Stimulated activated naive B cell treated with anti-CD40 and anti-IgM and Interleukin-4, amounts not matched to agents 10 μg/mL and 1 μg/mL and 100 μg/mL, for 72 hours (primary cell): ENCODE measurements around the gene ZCRB1.
"Not testable (repeated sequence)": the region's sequence is repeated elsewhere in the genome, so short reads cannot be mapped to it uniquely, and the experiment has no call there.

ENCODE experiments used
- ATAC-seq, 2 donors: fragments of 150-1000 bp; cut with Tn5 transposase; replicated peaks; 2 replicates each; pipeline ENCODE4 v1.10.0; 2021; ENCODE audit warnings: moderate library complexity in 1 of 2
- DNase-seq: peaks from one replicate; pipeline ENCODE4 v3.0.0; 2021
- H3K27ac Mint-ChIP-seq: one replicate; pipeline ENCODE4 v1.8.0; 2022; ENCODE audit warnings: mild to moderate bottlenecking, mixed read lengths
- H3K27me3 Mint-ChIP-seq, 2 donors: one replicate each; pipeline ENCODE4 v1.8.0; 2022; ENCODE audit warnings: mixed read lengths in 2 of 2
- H3K36me3 Mint-ChIP-seq, 2 donors: one replicate each; pipeline ENCODE4 v1.8.0; 2022; ENCODE audit warnings: mixed read lengths in 2 of 2, mild to moderate bottlenecking in 1 of 2
- H3K4me1 Mint-ChIP-seq, 2 donors: one replicate each; pipeline ENCODE4 v1.8.0; 2022; ENCODE audit warnings: mixed read lengths in 2 of 2, mild to moderate bottlenecking in 1 of 2
- H3K4me3 Mint-ChIP-seq, 2 donors: one replicate each; pipeline ENCODE4 v1.8.0; 2022; ENCODE audit warnings: mild to moderate bottlenecking in 2 of 2, mixed read lengths in 2 of 2, moderate library complexity in 1 of 2
- H3K9me3 Mint-ChIP-seq, 2 donors: one replicate each; pipeline ENCODE4 v1.8.0; 2022; ENCODE audit warnings: mixed read lengths in 2 of 2, mild to moderate bottlenecking in 1 of 2

Gene ZCRB1

DNA sequence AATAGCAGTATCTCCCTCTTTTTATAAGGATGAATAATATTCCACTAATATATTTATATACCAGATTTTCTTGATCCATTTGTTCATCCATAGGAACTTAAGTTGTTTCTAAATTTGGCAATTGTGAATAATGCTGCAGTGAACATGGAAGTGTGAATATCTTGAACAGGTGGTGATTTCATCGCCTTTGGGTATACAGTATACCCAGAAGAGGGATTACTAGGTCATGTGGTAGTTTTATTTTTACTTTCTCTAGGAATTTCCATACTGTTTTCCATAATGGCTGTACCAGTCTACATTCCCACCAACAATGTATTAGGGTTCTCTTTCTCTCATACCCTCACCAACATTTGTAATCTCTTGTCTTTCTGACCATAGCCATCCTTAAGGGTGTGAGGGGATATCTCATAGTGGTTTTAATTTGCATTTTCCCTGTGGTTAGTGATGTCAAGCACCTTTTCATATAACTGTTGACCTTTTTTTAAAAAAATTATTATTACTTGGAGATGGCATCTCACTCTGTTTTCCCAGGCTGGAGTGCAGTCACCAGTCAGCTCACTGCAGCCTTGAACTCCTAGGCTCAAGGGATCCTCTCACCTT lies 20.6 kb upstream of the ZCRB1 start:
- H3K27me3 Mint-ChIP-seq, result no peaks in the 10 kb centered on the region
- H3K9me3 Mint-ChIP-seq, result no peaks in the 10 kb centered on the region
- no peak overlapping the region for H3K4me3 Mint-ChIP-seq
- no peak overlapping the region for H3K27ac Mint-ChIP-seq
- H3K4me1 Mint-ChIP-seq, result peaks cover 6 to 20% of the 10 kb centered on the region in 2 donors
- ATAC-seq, result no peak
- DNase-seq, result no peak
- H3K36me3 Mint-ChIP-seq, result peaks cover 7 to 24% of the 10 kb centered on the region in 2 donors

DNA sequence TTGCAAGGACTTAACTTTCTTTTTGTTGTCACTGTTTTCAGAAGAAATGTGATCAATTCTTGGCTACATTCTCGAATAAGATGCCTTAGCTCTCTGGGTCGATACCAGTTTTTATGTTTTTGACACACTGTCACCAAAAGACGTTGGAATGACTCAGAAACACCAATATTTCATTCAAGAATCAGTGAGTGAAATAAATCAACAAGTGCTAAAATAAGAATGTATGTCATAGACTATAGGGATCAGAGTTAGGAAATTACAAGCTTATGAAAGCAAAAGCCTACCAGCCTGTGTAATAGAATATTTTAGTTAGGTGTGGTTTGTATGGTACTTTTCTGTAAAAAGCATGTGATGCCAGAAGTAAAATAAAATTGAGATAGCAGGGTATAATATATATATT lies 17.8 kb upstream of the ZCRB1 start:
- Mint-ChIP-seq H3K27me3 (no peaks in the 10 kb centered on the region), H3K9me3 (no peaks in the 10 kb centered on the region), H3K4me3 (no peak overlapping the region), H3K4me1 (peaks cover 9 to 20% of the 10 kb centered on the region in 2 donors), H3K27ac (no peak overlapping the region), H3K36me3 (peaks cover 9 to 19% of the 10 kb centered on the region in 2 donors)
- ATAC-seq (no peak), DNase-seq (no peak)

DNA sequence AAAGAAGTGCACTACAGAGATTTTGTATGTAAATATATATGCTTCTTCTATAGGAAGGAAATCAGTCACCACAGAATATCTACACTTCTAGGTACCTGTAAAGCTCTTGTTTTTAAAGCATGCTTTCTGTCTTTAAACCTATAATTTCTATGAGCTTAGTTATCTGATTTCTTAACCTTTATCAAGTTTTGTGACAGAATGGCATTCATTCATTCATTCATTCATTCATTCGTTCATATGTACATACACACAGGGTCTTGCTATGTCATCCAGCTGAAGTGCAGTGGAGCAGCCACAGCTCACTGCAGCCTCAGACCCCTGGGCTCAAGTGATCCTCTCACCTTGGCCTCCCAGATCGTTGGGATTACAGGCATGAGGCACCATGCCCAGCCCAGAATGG lies 16.1 kb upstream of the ZCRB1 start:
- no peaks in the 10 kb centered on the region for H3K9me3 Mint-ChIP-seq
- no peaks in the 10 kb centered on the region for H3K27me3 Mint-ChIP-seq
- H3K4me3 Mint-ChIP-seq, result no peak overlapping the region
- ATAC-seq (no peak), DNase-seq (no peak)
- H3K27ac Mint-ChIP-seq, result no peak overlapping the region
- peaks cover 11 to 25% of the 10 kb centered on the region in 2 donors for H3K36me3 Mint-ChIP-seq
- peaks cover 13 to 27% of the 10 kb centered on the region in 2 donors for H3K4me1 Mint-ChIP-seq

DNA sequence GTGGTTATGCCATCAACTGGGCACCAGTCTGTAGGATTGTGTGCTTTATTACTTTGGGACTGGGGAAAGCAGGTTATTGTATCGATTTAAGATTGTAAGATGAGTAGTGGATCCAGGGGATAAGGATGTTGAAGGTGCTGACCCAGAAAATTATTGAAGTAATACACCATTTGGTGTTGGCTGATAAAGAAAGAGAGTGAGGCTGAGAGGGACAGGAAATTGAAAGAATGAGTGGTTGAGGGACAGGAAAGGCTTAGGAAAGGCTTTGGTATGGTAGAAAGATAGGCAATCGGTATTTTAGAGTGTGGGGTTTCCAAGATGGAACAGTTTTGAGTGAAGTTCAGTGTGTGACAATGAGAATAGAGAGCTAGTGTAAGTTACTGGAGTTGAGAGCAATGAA lies 12.4 kb upstream of the ZCRB1 start:
- Mint-ChIP-seq H3K27me3 (no peaks in the 10 kb centered on the region), H3K27ac (no peak overlapping the region), H3K4me3 (no peak overlapping the region), H3K9me3 (no peaks in the 10 kb centered on the region), H3K4me1 (peaks cover 17 to 26% of the 10 kb centered on the region in 2 donors), H3K36me3 (peaks cover 12 to 24% of the 10 kb centered on the region in 2 donors)
- no peak for ATAC-seq
- no peak for DNase-seq

DNA sequence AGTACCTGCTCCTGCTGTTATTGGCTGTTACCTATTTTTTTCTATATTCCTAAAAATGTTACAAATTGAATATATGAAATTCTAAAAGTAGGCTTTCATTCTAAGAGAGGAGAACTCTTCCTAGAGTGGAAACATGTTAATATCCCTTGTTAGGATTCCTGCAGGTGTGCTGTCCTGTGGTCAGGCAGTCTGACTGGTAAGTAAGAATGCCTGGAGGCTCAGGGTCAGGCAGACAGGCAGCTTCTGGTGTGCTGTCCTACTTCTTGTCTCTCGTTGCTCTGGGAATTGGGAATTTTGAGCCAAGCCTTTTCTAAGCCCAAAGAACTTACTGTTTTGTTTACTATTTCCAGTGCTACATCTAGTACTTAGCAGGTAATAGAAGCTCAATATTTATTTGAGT lies 10.4 kb upstream of the ZCRB1 start:
- Mint-ChIP-seq H3K9me3 (no peaks in the 10 kb centered on the region), H3K4me3 (no peak overlapping the region), H3K27me3 (no peaks in the 10 kb centered on the region), H3K4me1 (peaks cover 17 to 35% of the 10 kb centered on the region in 2 donors), H3K36me3 (peaks cover 10 to 18% of the 10 kb centered on the region in 2 donors), H3K27ac (no peak overlapping the region)
- ATAC-seq (no peak), DNase-seq (no peak)

DNA sequence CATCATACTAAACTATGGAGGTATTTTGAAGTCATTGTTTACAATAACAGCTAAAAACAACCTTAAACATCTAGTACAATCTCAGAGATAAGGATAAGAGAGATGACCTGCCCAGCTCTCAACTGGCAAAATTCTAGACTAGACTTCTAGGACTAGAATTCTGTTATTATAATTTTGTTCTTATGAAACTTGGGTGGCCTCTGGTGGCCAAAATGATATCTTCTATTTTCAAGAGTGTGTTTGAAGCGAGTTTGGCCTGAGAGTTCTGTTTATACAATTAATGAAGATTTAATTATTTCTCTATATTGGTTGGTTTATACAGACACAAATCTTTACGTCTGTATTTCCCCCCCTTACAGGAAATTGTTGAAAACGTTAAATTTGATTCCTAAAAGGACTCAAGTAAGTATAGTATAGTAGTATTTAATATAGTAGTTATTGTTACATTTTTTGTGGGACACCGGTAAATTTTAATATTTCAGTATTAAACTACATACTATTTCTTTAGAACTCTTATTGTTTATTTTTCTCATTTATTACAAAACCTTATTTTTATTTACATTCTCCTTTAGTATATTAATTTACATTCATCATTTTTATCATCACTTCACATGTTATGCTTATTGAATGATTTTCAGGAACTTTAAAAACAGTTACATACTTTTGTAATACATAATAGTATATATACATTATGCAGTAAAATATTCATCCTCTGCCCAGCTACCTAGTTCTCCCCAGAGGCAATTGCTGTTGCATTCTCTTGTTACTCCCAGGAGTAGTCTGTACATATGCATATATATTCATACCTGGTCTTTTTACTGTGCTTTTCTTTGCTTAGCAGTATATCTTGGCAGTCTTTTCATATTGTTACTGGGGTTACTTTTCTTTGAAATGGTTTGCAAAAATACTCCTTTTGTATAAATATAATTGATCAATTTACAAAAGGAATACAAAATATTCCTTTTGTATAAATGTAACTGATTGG lies 6.7 kb upstream of the ZCRB1 start:
- ATAC-seq (peak; percentile 64 to 67), DNase-seq (no peak)
- Mint-ChIP-seq H3K9me3 (no peaks in the 10 kb centered on the region), H3K27me3 (no peaks in the 10 kb centered on the region), H3K36me3 (peaks cover 3 to 8% of the 10 kb centered on the region in 2 donors), H3K4me3 (no peak overlapping the region), H3K27ac (no peak overlapping the region), H3K4me1 (peaks cover 27 to 54% of the 10 kb centered on the region in 2 donors)

DNA sequence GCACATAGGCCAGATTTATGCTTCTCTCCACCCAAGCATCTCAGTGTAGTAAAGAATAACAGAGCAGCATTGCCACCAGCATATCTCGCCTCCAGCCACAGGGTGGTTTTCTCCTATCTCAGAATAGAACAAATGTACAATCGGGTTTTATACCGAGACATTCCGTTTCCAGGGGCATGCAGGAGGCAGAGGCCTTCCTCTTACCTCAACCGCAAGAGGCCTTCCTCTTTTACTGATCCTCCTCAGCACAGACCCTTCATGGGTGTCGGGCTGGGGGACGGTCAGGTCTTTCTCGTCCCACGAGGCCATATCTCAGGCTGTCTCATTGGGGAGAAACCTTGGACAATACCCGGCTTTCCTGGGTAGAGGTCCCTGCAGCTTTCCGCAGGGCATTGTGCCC lies 4.2 kb upstream of the ZCRB1 start:
- Mint-ChIP-seq H3K27ac (peak overlapping the region; percentile 68), H3K36me3 (peaks cover 1 to 14% of the 10 kb centered on the region in 2 donors), H3K4me1 (peaks cover 33 to 65% of the 10 kb centered on the region in 2 donors)
- not testable (repeated sequence) for H3K4me3 Mint-ChIP-seq, H3K9me3 Mint-ChIP-seq, H3K27me3 Mint-ChIP-seq, ATAC-seq, DNase-seq

DNA sequence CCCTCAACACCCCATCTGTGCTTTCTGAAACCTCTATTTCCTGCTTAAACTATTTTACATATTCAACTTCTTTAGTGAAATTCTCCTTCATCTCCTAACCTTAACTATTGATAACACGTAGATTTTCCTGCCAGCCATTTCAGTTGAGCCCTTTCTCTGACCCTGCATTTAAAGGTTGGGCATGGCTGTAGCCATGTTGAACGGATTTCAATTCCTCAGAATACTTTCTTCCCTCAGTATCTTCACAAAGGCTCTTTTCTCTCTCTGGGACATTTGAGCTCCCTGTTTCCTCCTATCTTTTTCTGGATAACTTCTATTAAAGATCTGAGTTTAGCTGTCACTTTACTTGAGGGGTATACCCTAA lies 1.3 kb upstream of the ZCRB1 start:
- Mint-ChIP-seq H3K4me1 (peaks cover 26 to 51% of the 10 kb centered on the region in 2 donors), H3K4me3 (peak overlapping the region; percentile 98 to 99), H3K27ac (peak overlapping the region; percentile 99), H3K36me3 (peaks cover 4 to 12% of the 10 kb centered on the region in 2 donors), H3K27me3 (no peaks in the 10 kb centered on the region), H3K9me3 (no peaks in the 10 kb centered on the region)
- ATAC-seq, result no peak
- no peak for DNase-seq

DNA sequence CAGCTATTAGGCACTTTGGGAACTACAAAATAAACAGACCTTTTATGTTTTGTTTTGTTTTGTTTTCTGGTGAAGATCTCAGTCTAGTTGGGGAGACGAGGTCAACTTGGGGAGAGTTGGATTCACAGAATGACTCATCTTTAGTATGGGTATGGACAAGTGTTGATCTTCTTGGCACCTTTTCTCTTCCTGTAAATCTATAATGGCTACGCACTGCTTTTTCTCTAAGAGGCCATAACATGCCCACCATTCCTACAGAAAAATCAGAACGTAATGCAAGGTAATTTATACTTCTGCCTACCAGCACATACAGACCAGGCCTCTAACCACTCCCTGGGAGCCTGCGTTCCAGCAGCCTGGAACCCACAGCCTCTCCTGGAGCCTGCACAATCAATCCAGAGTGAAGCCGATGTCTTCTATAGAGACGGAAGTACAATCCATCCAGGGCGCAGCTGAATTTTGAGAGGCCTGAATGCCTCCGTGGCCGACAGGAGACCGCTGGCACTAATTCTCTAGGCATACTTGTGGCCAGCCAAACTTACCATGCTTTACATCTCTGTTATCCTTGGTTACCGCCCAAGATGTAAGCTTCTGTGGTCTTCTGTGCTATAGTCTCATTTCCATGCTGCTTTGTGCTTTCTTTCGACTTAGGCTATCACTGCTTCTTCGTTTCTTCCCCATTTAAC lies 790 bp upstream of the ZCRB1 start:
- DNase-seq (no peak), ATAC-seq (peak; percentile 20 to 25)
- H3K27ac Mint-ChIP-seq, result peak overlapping the region; percentile 99
- H3K4me3 Mint-ChIP-seq, result peak overlapping the region; percentile 98 to 99
- H3K4me1 Mint-ChIP-seq, result peaks cover 24 to 46% of the 10 kb centered on the region in 2 donors
- no peaks in the 10 kb centered on the region for H3K9me3 Mint-ChIP-seq
- H3K27me3 Mint-ChIP-seq, result no peaks in the 10 kb centered on the region
- peaks cover 6 to 13% of the 10 kb centered on the region in 2 donors for H3K36me3 Mint-ChIP-seq

DNA sequence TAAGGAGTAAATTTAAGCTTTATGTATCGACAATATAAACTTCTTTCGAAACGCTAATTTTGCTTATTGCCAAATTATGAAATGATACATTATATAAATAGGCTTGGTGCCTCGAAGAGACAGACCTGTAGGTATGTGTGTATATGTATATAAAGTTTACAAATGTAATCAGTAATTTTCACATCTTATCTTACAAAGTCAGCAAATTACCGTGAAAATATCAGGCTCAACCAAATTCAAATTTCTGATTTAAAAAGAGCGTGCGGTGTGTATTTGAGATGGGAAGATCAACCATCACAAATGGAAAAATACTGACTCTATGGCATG lies 605 bp downstream of the ZCRB1 start:
- Mint-ChIP-seq H3K27me3 (no peaks in the 10 kb centered on the region), H3K27ac (peak overlapping the region; percentile 99), H3K36me3 (peaks cover 15 to 24% of the 10 kb centered on the region in 2 donors), H3K4me3 (peak overlapping the region; percentile 98 to 99), H3K4me1 (peaks cover 15 to 32% of the 10 kb centered on the region in 2 donors), H3K9me3 (no peaks in the 10 kb centered on the region)
- ATAC-seq, result no peak
- no peak for DNase-seq

DNA sequence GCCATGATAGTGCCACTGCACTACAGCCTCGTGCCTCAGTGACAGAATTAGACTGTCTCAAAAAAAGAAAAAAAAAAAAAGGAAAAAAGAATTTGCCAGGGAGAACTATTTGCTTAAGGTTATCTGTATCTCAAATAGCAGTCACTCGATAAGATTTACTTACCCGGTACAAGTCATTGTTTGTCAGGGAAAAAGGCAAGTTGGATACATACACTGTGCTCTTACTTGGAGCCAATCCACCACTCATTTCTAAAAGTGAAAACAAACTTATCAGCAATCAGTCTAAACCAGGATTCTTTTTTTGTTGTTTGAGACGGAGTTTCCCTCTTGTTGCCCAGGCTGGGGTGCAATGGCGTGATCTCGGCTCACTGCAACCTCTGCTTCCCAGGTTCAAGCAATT lies 2.0 kb downstream of the ZCRB1 start:
- Mint-ChIP-seq H3K4me1 (peaks cover 8 to 22% of the 10 kb centered on the region in 2 donors), H3K27ac (no peak overlapping the region), H3K27me3 (no peaks in the 10 kb centered on the region), H3K36me3 (peaks cover 18 to 32% of the 10 kb centered on the region in 2 donors), H3K4me3 (no peak overlapping the region), H3K9me3 (no peaks in the 10 kb centered on the region)
- no peak for ATAC-seq
- no peak for DNase-seq

DNA sequence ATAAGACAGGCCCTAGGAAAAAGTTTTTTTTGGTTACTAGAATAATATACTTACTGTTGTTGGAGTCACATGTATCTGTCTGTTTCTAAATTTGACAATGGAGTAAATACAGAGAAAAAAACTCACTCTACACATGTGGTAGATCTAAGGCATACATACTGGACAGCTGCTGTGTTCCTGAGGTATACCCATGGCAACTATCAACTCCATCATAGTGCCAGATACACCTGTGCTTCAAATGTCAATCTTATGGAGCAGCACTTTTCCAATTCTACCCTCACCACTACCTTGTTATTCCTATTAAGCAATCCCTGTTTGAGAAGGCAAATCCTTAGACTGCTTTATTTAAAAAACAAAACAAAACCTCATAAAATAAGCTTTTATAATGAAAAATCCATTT lies 3.3 kb downstream of the ZCRB1 start:
- Mint-ChIP-seq H3K27ac (no peak overlapping the region), H3K4me3 (no peak overlapping the region), H3K36me3 (peaks cover 23 to 38% of the 10 kb centered on the region in 2 donors), H3K27me3 (no peaks in the 10 kb centered on the region), H3K9me3 (peaks cover 0 to 2% of the 10 kb centered on the region in 2 donors), H3K4me1 (peaks cover 6 to 15% of the 10 kb centered on the region in 2 donors)
- DNase-seq (no peak), ATAC-seq (no peak)

DNA sequence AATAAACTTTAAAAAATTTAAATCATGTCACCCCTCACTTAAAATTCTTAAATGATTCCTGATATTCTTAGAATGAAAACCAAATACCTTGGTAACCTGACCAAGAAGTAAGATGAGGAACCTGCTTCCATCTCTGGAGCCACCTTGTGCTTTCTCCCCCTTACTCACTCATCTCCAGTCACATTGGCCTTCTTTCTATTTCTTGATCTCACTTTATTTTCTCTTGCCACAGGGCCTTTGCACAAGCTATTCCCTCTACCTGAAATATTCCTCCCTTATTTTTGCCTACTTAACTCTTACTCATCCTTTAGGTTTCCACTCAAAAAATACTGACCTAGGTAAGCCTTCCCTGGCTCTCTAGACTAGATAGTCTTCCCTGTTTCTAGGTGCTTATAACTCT lies 5.1 kb downstream of the ZCRB1 start:
- no peak overlapping the region for H3K4me3 Mint-ChIP-seq
- peaks cover 0 to 2% of the 10 kb centered on the region in 2 donors for H3K9me3 Mint-ChIP-seq
- peaks cover 0 to 6% of the 10 kb centered on the region in 2 donors for H3K4me1 Mint-ChIP-seq
- no peaks in the 10 kb centered on the region for H3K27me3 Mint-ChIP-seq
- peaks cover 22 to 31% of the 10 kb centered on the region in 2 donors for H3K36me3 Mint-ChIP-seq
- DNase-seq (no peak), ATAC-seq (no peak)
- no peak overlapping the region for H3K27ac Mint-ChIP-seq

DNA sequence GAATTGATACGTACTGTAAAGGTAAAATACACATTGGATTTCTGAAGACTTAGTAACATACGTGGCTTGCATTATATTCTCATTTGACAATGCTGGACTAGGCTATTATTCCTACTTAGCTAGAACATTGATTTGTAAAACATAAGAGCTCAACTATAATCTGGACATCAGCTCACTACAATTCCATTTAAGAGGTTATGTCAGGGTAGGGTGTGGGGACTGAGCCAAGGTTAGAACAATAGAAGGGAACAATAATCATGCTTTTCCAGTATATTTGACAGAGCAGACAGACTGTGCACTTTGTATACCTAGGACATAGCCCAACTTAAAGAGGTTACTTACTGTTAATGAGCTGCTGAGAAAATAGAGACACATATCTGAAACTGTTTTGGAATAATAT lies 10.8 kb downstream of the ZCRB1 start:
- H3K4me1 Mint-ChIP-seq, result no peaks in the 10 kb centered on the region
- no peak overlapping the region for H3K27ac Mint-ChIP-seq
- H3K4me3 Mint-ChIP-seq, result no peak overlapping the region
- H3K36me3 Mint-ChIP-seq, result peaks cover 20 to 31% of the 10 kb centered on the region in 2 donors
- no peak for DNase-seq
- H3K27me3 Mint-ChIP-seq, result no peaks in the 10 kb centered on the region
- H3K9me3 Mint-ChIP-seq, result peaks cover 0 to 2% of the 10 kb centered on the region in 2 donors
- no peak for ATAC-seq
